Measurements from ENCODE around the gene IDUA. TPM values are rescaled to one million over a fixed set of nuclear protein-coding genes. Genes with fewer than 3 reads are reported as not detected.
A peak's percentile ranks its signal among the peaks of the same experiment; 100 is the strongest.

The IDUA gene
- total RNA-seq, 1 experiment from 2014 or later = 2.3 TPM

GRCh38 chr4:1000686-1001260, 13.9 kb downstream of the IDUA start:
- DNase-seq (ENCODE audit: low read depth) = no peak

DNA sequence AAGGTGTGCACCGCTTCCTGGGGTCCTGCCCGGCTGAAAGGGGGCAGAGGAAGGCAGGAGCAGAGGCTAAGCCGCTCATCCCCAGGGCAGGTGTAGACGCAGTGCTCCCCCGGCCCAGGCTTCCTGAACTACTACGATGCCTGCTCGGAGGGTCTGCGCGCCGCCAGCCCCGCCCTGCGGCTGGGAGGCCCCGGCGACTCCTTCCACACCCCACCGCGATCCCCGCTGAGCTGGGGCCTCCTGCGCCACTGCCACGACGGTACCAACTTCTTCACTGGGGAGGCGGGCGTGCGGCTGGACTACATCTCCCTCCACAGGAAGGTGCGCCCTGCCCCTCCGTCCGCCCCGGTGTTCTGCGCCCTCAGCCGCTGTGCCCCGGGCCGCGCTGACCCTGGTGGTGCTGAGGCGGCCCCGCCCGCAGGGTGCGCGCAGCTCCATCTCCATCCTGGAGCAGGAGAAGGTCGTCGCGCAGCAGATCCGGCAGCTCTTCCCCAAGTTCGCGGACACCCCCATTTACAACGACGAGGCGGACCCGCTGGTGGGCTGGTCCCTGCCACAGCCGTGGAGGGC, 14.8 kb downstream of the IDUA start:
- DNase-seq (ENCODE audit: low read depth) = no peak

- no peak for DNase-seq (ENCODE audit: low read depth)
Observed at GRCh38 chr4:1002131-1002630, 15.3 kb downstream of the IDUA start.

DNA sequence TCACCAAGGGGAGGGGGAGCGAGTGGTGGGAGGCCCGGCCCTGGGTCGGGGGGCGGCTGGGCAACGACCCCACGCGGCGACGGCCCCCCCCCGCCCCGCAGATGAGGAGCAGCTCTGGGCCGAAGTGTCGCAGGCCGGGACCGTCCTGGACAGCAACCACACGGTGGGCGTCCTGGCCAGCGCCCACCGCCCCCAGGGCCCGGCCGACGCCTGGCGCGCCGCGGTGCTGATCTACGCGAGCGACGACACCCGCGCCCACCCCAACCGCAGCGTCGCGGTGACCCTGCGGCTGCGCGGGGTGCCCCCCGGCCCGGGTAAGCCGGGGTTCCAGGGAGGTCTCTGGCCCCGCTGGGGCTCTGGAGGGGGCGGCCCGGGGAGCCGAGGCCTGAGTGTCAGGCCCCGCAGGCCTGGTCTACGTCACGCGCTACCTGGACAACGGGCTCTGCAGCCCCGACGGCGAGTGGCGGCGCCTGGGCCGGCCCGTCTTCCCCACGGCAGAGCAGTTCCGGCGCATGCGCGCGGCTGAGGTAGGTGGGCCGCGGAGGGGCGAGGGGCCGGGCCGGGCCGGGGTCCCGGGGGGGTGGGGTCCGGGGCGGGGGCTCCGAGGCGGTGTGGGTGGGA, 15.9 kb downstream of the IDUA start:
- no peak for DNase-seq (ENCODE audit: low read depth)

GRCh38 chr4:1003271-1004070, 16.6 kb downstream of the IDUA start:
- no peak for DNase-seq (ENCODE audit: low read depth)

GRCh38 chr4:1004071-1004418, 17.2 kb downstream of the IDUA start:
- no peak for DNase-seq (ENCODE audit: low read depth)

DNA sequence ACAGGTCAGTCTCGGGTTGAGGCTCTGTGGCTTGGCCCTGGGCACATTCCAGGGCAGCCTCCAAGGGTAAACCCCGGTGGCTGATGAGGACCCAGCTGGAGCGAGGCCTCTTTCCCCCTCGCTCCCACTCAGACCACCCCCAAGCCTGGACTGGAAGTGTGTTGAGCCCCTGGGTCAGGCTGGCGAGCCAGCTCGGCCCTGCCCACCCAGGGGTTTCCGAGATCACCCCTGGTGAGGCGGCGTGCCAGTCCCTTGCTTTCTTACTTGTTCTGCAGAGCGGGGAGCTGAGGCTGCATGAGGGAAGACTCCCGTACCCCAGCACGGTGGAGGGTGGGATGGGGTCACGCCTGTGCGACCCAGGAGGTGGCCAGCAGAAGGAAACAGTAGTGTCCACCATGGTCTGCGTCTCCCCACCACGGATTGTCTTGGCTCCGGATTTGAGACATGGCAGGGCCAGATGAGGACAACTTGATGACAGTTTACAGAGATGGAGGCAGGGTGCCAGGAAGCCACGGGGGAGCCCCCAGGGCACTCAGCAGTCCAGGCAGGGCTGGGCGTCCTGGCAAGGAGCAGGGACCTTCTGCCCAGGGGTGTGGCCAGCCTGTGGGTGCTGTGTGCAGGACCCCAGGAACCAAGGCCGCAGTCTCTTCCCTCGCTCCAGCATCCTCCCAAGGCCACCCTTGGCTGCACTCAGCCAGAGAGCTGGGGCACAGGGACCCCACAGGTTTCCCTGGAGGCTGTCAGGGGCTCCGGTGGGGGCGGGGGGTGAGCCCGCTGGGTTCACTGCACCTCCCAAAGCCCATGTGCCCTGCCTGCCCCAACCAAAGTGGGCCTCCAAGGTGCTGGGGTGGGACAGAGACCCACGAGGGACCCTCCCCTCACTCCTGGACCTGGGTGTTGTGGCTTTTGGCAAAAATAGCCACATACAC, 18.0 kb downstream of the IDUA start:
- no peak for DNase-seq (ENCODE audit: low read depth)

DNA sequence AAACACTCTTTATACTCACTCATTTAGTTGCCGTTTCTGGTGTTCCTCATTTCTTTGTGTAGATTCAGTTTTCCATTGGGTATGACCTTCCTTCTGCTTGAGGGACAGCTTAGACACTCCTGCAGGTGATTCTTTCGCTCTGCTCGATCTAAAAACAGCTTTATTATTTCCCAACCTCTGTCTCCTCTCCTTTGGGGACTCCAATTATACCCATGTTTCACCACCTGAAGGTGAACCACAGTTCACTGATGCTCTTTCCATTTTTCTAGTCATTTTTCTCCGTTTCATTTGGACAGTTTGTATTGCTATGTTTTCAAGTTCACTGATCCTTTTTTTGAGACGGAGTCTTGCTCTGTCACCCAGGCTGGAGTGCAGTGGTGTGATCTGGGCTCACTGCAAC, 20.0 kb downstream of the IDUA start:
- DNase-seq (ENCODE audit: low read depth) = no peak

GRCh38 chr4:1008840-1009541, 22.1 kb downstream of the IDUA start:
- DNase-seq (ENCODE audit: low read depth) = no peak

DNA sequence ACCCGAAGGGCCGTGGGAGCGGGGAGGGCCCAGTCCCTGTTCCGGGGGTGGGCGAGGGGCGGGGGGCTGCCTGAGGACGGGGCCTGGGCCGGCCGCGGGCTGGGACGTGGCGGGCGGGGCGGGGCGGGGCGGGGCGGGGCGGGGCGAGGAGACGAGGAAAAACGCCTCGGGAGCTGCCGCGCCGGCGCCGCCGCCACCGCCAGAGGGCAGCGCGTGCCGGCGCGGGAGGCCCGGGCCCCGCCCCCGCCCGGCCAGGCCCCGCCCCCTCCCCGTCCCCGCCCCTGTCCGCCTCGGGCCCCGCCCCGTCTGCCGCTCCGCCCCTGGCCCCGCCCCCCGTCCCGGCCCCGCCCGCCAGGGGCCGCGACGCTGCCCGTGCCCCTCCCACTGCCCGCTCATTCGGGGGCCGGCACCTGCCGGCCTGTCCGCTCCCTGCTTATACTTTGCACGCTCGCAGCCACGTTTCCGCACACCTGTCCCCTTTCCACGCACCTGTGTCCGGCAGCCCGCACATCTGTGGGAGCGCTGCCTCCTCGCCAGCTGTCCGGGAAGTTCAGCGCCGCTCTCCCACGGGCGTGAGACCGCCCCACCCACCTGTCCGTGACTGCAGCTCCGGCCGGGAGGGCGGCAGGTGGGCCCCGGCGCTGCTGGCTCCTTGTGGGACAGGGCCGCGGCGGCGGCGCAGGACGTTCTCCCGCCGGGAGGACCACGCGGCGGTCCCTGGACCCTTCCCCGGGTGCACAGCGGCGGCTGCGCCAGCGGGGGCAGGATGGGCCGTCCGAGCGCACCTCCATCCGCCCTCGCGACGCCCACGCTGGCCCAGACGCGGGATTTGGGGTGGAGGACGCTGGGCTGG, 22.9 kb downstream of the IDUA start:
- peak; percentile 62 for DNase-seq (ENCODE audit: low read depth)

DNA sequence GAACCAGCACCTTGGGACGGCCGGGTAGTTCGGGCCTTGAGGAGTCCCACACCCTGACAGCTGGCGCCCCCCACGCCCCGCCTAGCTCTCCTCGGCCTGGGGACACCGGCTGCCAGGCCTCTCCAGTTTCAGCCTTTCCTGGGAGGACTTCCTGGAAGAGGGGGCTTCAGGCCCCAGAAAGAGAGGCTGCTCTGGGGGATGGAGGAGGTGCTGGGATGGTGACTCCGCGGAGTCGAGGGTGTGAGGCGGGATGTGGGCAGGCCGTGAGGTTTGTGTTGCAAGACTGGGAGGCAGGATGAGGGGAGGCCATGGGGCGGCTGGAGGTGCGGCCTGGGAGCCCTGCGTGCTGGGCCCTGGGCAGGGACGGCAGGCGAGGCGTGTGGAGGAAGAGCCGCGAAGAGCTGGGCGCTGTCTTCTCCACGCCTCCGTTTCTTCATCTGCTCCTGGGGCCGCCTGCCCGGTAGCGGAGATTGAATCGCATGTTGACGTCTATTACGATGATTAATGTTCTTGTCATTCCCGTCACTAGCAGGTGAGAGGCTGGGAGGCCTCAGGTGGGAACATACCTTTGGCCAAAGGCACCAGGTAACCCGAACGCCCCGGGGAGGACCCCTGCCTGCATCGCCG, 23.7 kb downstream of the IDUA start:
- peak; percentile 91 for DNase-seq (ENCODE audit: low read depth)

GRCh38 chr4:1011022-1011665, 24.3 kb downstream of the IDUA start, which contains the start of gene FGFRL1:
Gene FGFRL1 (plus strand): TSS chr4:1011626. CDS start chr4:1012486, 860 bp downstream.
- DNase-seq (ENCODE audit: low read depth) = peak; percentile 93

DNA sequence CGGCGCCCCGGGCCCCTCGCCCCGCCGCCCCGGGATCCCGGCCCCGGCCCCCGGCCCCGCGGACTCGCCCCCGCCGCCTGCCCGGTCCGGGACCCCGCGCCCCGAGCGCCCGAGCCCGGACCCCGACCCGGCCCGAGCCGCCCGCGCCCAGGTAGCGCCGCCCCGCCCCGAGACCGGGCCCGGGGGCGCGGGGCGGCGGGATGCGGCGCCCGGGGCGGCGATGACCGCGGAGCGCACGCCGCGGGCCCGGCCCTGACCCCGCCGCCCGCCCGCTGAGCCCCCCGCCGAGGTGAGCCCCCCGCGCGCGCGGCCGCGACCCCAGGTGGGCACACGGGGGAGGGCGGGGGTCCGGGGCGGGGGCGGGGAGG, 24.8 kb downstream of the IDUA start:
- DNase-seq (ENCODE audit: low read depth) = no peak

GRCh38 chr4:1012034-1012739, 25.3 kb downstream of the IDUA start:
- peak; percentile 80 for DNase-seq (ENCODE audit: low read depth)

GRCh38 chr4:1013225-1014073, 26.6 kb downstream of the IDUA start:
- DNase-seq (ENCODE audit: low read depth) = no peak

GRCh38 chr4:1014291-1015167, 27.7 kb downstream of the IDUA start:
- no peak for DNase-seq (ENCODE audit: low read depth)

Data from Daoy (cell line).